ENCODE measurements around the gene SNRNP27.
A peak's percentile ranks its signal among the peaks of the same experiment; 100 is the strongest.

SNRNP27 gene

DNA sequence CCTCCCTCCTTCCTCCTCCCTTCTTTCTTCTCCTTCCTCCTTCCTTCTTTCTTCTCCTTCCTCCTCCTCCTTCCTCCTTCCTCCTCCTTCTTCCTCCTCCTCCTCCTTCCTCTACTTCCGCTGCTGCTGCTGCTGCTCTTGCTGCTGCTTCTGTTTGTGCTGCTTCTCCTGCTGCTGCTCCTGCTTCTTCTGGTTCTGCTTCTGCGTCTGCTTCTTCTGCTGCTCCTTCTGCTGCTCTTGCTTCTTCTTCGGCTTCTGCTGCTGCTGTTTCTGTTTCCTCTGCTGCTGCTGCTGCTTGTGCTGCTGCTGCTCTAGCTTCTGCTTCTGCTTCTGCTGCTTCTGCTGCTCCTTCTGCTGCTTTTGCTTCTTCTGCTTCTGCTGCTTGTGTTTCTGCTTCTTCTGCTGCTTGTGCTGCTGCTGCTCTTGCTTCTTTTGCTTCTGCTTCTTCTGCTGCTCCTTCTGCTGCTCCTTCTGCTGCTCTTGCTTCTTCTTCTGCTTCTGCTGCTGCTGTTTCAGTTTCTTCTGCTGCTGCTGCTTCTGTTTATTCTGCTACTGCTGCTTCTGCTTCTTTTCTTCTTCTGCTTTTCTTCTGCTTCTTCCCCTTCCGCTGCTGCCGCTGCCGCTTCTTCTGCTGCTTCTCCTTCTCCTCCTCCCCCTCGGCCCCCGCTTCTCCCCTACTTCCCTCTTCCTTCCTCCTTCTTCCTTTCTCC lies 8.6 kb downstream of the SNRNP27 start:
- no peak overlapping the region for H3K4me3 ChIP-seq (ENCODE audit: control insufficient read depth, low read depth, low read length)
- TF ChIP-seq, protein P1, sequence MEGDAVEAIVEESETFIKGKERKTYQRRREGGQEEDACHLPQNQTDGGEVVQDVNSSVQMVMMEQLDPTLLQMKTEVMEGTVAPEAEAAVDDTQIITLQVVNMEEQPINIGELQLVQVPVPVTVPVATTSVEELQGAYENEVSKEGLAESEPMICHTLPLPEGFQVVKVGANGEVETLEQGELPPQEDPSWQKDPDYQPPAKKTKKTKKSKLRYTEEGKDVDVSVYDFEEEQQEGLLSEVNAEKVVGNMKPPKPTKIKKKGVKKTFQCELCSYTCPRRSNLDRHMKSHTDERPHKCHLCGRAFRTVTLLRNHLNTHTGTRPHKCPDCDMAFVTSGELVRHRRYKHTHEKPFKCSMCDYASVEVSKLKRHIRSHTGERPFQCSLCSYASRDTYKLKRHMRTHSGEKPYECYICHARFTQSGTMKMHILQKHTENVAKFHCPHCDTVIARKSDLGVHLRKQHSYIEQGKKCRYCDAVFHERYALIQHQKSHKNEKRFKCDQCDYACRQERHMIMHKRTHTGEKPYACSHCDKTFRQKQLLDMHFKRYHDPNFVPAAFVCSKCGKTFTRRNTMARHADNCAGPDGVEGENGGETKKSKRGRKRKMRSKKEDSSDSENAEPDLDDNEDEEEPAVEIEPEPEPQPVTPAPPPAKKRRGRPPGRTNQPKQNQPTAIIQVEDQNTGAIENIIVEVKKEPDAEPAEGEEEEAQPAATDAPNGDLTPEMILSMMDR (conservative IDR thresholded peaks at IDR 0.05; ENCODE audit: control insufficient read depth, insufficient read depth, low read depth, low read length), result no peak
- DNase-seq (ENCODE audit: low read depth), result no peak

DNA sequence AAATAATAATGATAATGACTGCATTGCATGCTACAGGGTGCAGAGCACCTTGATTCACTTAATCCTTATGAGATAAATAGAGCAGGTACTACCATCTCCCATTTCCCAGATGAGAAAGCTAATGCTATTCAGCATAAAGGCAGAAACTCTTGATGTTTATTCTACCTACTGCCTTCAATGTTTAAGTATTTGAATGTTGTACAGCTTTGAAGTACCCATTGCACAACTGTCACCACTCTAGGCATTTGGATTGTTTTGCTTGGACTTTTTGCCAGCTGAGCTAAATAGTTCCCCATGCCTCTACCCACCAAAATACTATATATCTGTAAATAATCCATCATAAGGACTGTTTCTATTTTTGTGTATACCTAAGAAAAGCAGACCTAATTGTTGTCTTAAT lies 13.5 kb downstream of the SNRNP27 start:
- DNase-seq (ENCODE audit: low read depth), result no peak
- TF ChIP-seq, protein P1 (conservative IDR thresholded peaks at IDR 0.05; ENCODE audit: control insufficient read depth, insufficient read depth, low read depth, low read length), result no peak
- H3K4me3 ChIP-seq (ENCODE audit: control insufficient read depth, low read depth, low read length), result no peak overlapping the region

DNA sequence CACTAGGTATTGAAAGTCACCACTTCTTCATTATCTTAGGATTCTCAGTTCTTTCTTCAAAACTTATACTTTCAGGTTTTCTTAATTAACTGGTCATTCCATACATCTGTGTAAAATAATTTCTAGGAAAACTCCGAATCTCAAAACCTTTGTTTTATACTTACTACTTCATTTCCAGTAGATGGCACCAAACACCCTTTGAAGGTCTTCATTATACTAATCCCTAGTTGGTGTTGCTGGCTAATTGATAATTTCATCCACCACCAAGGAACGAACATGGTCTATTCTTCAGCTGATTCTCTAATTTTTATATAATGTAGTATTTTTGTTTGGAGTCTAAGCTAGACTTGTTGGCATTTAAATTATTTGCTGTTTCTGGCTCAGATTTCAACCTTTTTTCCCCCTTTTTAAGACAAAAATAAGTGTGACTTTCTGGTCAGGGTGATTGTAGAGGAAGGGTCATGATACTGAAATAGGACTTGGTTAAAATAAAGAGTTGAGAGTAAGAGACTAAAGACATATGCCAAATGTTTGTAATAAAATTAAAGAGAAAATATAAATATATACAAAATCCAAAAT lies 18.3 kb downstream of the SNRNP27 start:
- TF ChIP-seq, protein P1 (conservative IDR thresholded peaks at IDR 0.05; ENCODE audit: control insufficient read depth, insufficient read depth, low read depth, low read length), result peak; percentile 57
- peak; percentile 65 for DNase-seq (ENCODE audit: low read depth)
- no peak overlapping the region for H3K4me3 ChIP-seq (ENCODE audit: control insufficient read depth, low read depth, low read length)

DNA sequence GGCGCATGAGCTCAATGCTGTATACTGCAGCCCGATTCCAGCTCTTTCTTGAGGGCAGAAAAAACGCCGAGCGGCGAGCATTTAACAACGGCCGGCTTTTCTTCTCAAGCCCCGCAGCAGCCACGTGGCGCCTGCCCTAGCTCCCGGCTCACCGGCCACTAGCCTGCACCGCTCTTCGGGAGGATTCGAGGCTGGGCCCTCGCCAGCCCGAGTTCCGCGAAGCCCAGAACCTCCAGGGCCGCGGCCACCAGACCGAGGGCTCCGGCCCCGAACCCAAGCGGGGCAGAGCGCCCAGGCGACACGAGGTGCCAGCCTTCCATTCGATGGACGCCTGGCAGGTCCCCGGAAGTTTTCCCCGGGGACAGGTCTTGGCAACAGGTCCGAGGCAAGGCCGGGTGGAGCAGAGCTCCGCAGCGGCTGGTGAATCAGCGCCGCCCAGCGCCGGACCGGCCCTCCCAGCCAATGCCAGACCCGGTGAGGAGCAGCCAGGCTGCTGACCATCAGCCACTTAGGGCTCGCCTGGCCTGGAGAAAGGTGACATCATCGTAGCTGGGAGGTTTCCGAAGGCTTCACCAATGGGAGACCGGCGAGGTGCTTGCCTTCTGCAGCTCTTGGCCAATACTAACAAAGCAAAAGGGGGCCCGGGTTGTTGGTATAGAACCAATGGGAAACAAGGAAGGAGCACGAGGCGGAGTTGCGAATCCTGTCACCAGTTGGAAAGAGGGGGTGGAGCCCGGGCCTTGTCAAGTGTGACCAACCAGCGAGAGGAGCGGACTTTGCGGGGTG lies 20.6 kb downstream of the SNRNP27 start:
- H3K4me3 ChIP-seq (ENCODE audit: control insufficient read depth, low read depth, low read length), result peak overlapping the region; percentile 65
- peak; percentile 100 for DNase-seq (ENCODE audit: low read depth)
- TF ChIP-seq, protein P1 (conservative IDR thresholded peaks at IDR 0.05; ENCODE audit: control insufficient read depth, insufficient read depth, low read depth, low read length), result no peak

DNA sequence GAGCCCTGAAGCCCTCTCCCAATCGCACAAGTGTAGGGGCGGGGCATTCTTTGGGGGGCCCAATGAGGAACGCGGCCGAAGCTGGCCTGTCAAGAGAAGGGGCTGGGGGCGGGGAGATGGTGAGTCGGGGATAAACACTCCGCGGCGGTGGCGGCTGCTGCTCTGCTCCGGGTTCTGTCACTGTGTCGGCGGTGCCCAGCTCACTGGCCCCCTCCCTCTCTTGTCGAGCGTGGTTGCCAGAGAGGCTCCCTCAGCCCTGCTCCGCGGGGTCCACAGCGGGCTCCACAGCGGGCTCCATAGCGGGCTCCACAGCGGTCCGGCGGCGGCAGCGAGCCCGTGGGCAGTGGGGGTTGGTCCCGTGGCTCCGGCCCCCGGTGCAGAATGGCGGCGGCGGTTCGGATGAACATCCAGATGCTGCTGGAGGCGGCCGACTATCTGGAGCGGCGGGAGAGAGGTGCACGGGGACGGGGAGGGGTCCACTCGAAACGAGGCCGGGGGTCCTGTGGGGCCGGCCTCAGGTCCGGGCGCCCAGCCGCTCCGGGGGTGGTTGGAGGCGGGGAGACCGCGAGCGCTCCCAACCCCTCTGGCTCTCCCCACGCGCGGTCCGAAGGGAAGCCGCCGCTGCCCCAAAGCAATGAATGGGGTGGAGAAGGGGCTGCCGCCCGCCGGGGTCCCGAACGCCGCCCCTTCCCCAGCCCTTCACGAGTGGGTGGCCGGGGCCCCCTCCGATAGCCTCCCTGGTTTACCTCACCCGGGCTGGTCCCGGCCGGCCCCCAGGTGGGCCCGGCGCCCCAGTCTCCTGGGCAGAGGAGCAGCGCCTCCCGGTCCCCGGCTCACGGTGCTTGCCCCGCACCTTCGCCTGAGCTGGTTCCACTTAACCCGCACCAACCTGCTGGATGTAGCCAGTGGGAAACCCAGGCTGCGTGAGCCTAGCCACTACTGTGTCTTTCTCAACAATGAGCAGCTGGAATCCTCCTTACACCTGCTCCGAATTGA lies 21.5 kb downstream of the SNRNP27 start, which contains the start of gene MXD1:
MXD1 (plus strand) TSS at position 160 of the 996 bp plus-strand sequence; CDS start at position 382, 222 bp downstream.
- peak within 1 kb of the TSS; percentile 70 for H3K4me3 ChIP-seq (ENCODE audit: control insufficient read depth, low read depth, low read length)
- TF ChIP-seq, protein P1 (conservative IDR thresholded peaks at IDR 0.05; ENCODE audit: control insufficient read depth, insufficient read depth, low read depth, low read length), result no peak
- DNase-seq (ENCODE audit: low read depth), result no peak

DNA sequence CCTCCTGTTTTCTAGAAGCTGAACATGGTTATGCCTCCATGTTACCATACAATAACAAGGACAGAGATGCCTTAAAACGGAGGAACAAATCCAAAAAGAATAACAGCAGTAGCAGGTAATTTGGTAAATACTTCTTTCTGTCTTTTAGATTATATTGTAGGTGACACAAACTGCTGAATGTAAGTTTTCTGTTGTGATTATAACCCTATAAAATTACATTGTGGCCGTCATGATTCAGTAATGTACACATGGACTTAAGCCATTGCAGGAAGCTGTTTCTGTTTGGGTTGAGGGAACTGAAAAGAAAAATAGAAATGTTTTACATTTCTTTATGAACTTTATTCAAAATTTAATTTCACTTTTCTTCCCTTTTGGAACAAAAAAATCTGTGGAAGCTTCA lies 22.4 kb downstream of the SNRNP27 start:
- DNase-seq (ENCODE audit: low read depth), result no peak
- TF ChIP-seq, protein P1 (conservative IDR thresholded peaks at IDR 0.05; ENCODE audit: control insufficient read depth, insufficient read depth, low read depth, low read length), result no peak
- peak overlapping the region; percentile 70 for H3K4me3 ChIP-seq (ENCODE audit: control insufficient read depth, low read depth, low read length)

All from fibroblast of mammary gland (primary cell).